GM12864 (cell line): Measurements from ENCODE around the gene ST6GALNAC1.

Source experiments
- DNase-seq: peaks from one replicate; pipeline ENCODE4 v3.0.0-alpha.2; 2011; ENCODE audit warnings: low read depth
- H3K4me3 ChIP-seq: 2 replicates; pipeline ENCODE4 v1.5.1; 2011; ENCODE audit warnings: mild to moderate bottlenecking, low read depth, low read length, control low read depth
- CTCF ChIP-seq: IDR thresholded peaks from 2 replicates; pipeline ENCODE4 v1.5.1; 2011; ENCODE audit warnings: low read depth, mild to moderate bottlenecking, moderate library complexity, low read length, control low read depth, inconsistent platforms; ENCODE audit errors: missing control alignments

ST6GALNAC1 gene

GRCh38 chr17:76598004-76598439, 45.5 kb downstream of the ST6GALNAC1 start:
- no peak for DNase-seq
- no peak overlapping the region for H3K4me3 ChIP-seq
- no peak for TF ChIP-seq CTCF

DNA sequence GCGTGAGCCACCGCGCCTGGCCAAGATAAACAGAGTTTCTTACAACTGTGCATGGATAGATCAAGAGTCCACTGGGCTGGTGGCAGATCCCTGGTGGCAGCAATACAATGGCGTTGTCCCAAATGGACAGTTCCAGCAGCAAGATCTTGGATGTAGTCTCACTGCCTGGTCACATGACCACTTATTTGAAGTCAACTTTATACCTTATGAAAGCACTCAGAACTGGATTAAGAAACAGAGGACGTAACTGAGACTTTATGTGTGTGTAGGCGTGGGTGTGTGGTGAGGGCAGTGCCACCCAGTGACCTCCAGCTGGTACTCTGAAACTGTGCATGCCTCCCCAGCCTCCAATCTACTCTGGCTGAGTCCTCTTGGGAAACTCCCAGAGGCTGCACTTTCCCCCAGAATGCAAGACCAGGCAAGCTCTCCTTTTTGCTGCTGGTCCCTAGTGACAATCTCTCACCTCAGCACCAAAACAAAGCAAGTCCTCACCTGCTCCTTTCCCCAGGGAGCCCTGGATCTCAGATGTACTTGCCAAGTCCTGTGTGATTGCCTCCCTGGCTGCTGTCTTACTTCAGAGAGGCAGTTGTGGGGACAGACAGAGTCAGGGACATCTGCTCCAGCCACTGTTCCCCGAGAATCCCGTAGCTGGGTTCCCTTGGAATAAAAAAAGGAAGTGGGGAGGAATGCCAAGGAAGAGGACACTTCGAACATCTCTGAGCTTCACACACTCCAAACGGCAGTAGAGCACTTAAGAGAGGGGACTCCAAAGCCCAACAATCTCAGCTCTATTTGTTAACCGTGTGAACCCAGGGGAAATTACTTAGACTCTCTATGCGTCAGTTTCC, 46.2 kb downstream of the ST6GALNAC1 start:
- H3K4me3 ChIP-seq = no peak overlapping the region
- TF ChIP-seq CTCF = no peak
- no peak for DNase-seq

DNA sequence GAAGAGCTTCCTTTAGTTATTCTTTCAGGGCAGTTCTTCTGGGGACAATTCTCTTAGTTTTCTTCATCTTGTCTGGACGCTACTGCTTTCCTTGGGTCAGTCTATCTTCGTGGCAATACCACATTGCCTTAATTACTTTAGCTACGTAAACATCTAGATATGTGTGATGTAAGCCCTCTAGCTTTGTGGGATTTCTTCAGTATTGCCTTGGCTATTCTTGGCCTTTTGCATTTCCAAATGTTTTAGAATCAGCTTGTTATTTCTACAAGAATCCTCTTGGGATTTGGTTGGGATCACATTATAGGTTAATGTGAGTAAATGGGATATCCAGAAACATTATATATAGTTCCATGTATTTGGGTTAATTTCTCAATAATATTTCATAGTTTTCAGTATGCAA, 48.9 kb downstream of the ST6GALNAC1 start:
- no peak overlapping the region for H3K4me3 ChIP-seq
- DNase-seq = no peak
- no peak for TF ChIP-seq CTCF

GRCh38 chr17:76593959-76594358, 49.6 kb downstream of the ST6GALNAC1 start:
- DNase-seq = no peak
- H3K4me3 ChIP-seq = no peak overlapping the region
- no peak for TF ChIP-seq CTCF

- no peak for DNase-seq
- H3K4me3 ChIP-seq = no peak overlapping the region
- TF ChIP-seq CTCF = no peak
Measured at GRCh38 chr17:76593384-76593826, 50.2 kb downstream of the ST6GALNAC1 start.

- no peak for DNase-seq
- no peak overlapping the region for H3K4me3 ChIP-seq
- TF ChIP-seq CTCF = no peak
Measured at GRCh38 chr17:76588182-76588581, 55.4 kb downstream of the ST6GALNAC1 start.
